Measurements from ENCODE around the gene AADACL4.
A peak's percentile ranks its signal among the peaks of the same experiment; 100 is the strongest.

The AADACL4 gene

DNA sequence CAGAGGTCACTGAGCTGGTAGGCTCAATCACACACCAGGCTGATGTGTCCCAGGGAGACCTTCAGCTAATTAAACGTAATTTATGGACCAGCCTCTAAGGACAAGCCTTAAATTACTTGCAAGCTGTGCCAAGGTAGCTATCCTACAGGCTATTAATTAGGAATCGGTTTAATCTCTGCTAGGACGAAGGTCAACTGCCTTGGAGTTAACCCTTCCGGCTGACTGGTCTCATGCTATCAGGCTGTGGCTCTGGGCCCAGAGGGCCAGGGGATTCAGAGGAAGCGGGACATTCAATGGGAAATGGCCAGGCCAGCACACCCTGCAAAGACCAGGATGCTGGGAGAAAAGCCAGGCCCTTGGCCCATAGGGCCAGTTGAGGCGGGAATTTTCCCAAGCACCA lies 44.9 kb upstream of the AADACL4 start:
- CTCF ChIA-PET: interaction anchor here (0.5 kb wide), 1 partner anchor 370 kb away, joined by 4 read pairs; no protein-coding TSS in a partner anchor
- POLR2A ChIA-PET (ENCODE audit: low non-redundant PET): no interaction called here

GRCh38 chr1:12599657-12600056 lies 44.2 kb upstream of the AADACL4 start:
- no peak for TF ChIP-seq CTCF (conservative IDR thresholded peaks at IDR 0.05; ENCODE audit: low read depth)
- ChIA-PET POLR2A (ENCODE audit: low non-redundant PET) (no interaction called here), CTCF (interaction anchor here (0.5 kb wide), 1 partner anchor 371 kb away, joined by 4 read pairs; no protein-coding TSS in a partner anchor)
- H3K27ac ChIP-seq: no peak overlapping the region
- DNase-seq (ENCODE audit: low spot score): no peak

More for the DNA sequence above, 44.9 kb upstream of the AADACL4 start:
- TF ChIP-seq CTCF (conservative IDR thresholded peaks at IDR 0.05; ENCODE audit: low read depth): no peak
- H3K27ac ChIP-seq: no peak overlapping the region
- DNase-seq (ENCODE audit: low spot score): no peak

DNA sequence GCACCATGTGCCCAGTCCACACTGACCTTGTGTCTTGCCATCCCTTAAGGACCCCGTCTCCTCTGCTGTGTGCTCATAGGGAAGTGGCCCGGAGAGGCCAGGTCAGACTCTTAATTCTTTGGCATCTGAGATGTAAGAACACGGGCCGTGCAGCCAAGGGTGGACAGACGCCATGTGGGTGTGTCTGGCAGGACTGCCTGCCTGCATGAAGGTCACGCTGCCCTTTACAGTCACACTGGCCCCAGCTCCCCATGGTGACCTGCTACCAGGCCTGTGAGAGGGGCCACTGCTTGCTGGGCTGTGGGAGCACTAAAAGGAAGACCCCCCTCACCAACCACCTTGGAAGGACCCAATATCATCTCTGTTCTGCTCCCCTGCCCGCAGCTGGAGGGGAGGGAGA lies 43.5 kb upstream of the AADACL4 start:
- ChIA-PET POLR2A (ENCODE audit: low non-redundant PET) (no interaction called here), CTCF (no interaction called here)
- no peak overlapping the region for H3K27ac ChIP-seq
- no peak for TF ChIP-seq CTCF (conservative IDR thresholded peaks at IDR 0.05; ENCODE audit: low read depth)
- no peak for DNase-seq (ENCODE audit: low spot score)

GRCh38 chr1:12600880-12601633 lies 42.8 kb upstream of the AADACL4 start:
- H3K27ac ChIP-seq: no peak overlapping the region
- TF ChIP-seq CTCF (conservative IDR thresholded peaks at IDR 0.05; ENCODE audit: low read depth): no peak
- no peak for DNase-seq (ENCODE audit: low spot score)
- CTCF ChIA-PET: interaction anchor here (0.7 kb wide), 1 partner anchor 10 kb away, joined by 3 read pairs; no protein-coding TSS in a partner anchor
- POLR2A ChIA-PET (ENCODE audit: low non-redundant PET): no interaction called here

GRCh38 chr1:12601700-12602658 lies 41.9 kb upstream of the AADACL4 start:
- peak; percentile 65 for DNase-seq (ENCODE audit: low spot score)
- no peak overlapping the region for H3K27ac ChIP-seq
- CTCF ChIA-PET: no interaction called here
- TF ChIP-seq CTCF (conservative IDR thresholded peaks at IDR 0.05; ENCODE audit: low read depth): no peak
- POLR2A ChIA-PET (ENCODE audit: low non-redundant PET): no interaction called here

- no peak for DNase-seq (ENCODE audit: low spot score)
These were observed 41.2 kb upstream of the AADACL4 start for GRCh38 chr1:12602659-12603024.

More at GRCh38 chr1:12602659-12603024, 41.2 kb upstream of the AADACL4 start:
- no peak overlapping the region for H3K27ac ChIP-seq
- ChIA-PET POLR2A (ENCODE audit: low non-redundant PET) (no interaction called here), CTCF (no interaction called here)
- TF ChIP-seq CTCF (conservative IDR thresholded peaks at IDR 0.05; ENCODE audit: low read depth): no peak

Measured in RWPE1 (cell line).